SH-SY5Y (cell line): ENCODE results near the gene RUNDC1.

Source experiments
- GATA2 ChIP-seq: IDR thresholded peaks from 2 replicates; pipeline ENCODE4 v1.6.1; 2011; ENCODE audit warnings: mild to moderate bottlenecking, low read depth, low read length
- GATA3 ChIP-seq: IDR thresholded peaks from 2 replicates; pipeline ENCODE4 v1.6.1; 2011; ENCODE audit warnings: low read depth, mild to moderate bottlenecking, low read length, moderate library complexity

RUNDC1 gene

GRCh38 chr17:42980766-42981397, 517 bp downstream of the RUNDC1 start:
- no peak for TF ChIP-seq GATA2
- TF ChIP-seq GATA3, result no peak

- TF ChIP-seq GATA2, result no peak
- no peak for TF ChIP-seq GATA3
Measured at GRCh38 chr17:42982266-42982665, 1.9 kb downstream of the RUNDC1 start.

GRCh38 chr17:42985225-42985624, 4.9 kb downstream of the RUNDC1 start:
- TF ChIP-seq GATA3 (no peak), GATA2 (no peak)

- TF ChIP-seq GATA2, result no peak
- TF ChIP-seq GATA3, result no peak
Measured at GRCh38 chr17:42989141-42989540, 8.8 kb downstream of the RUNDC1 start.

GRCh38 chr17:42989726-42990652, 9.6 kb downstream of the RUNDC1 start:
- no peak for TF ChIP-seq GATA2
- no peak for TF ChIP-seq GATA3

- TF ChIP-seq GATA2 (no peak), GATA3 (no peak)
Measured at GRCh38 chr17:42991471-42991870, 11.1 kb downstream of the RUNDC1 start.

- TF ChIP-seq GATA3 (no peak), GATA2 (no peak)
Measured at GRCh38 chr17:42992872-42993271, 12.5 kb downstream of the RUNDC1 start.

GRCh38 chr17:42997390-42997983, 17.1 kb downstream of the RUNDC1 start:
- TF ChIP-seq GATA3 (no peak), GATA2 (no peak)

GRCh38 chr17:42997984-42998938, 17.9 kb downstream of the RUNDC1 start, which contains the start of gene RPL27:
Gene RPL27 (plus strand): TSS chr17:42998419. CDS start chr17:42998751, 332 bp downstream.
- TF ChIP-seq GATA3 (no peak), GATA2 (peak; percentile 8; the same call in 1 of the 2 replicates)

GRCh38 chr17:42999003-42999525, 18.7 kb downstream of the RUNDC1 start:
- TF ChIP-seq GATA2, result no peak
- TF ChIP-seq GATA3, result no peak

GRCh38 chr17:43003542-43004172, 23.3 kb downstream of the RUNDC1 start:
- TF ChIP-seq GATA3 (no peak), GATA2 (no peak)

GRCh38 chr17:43006639-43007551, 26.5 kb downstream of the RUNDC1 start, which contains the start of gene IFI35:
Gene IFI35 (plus strand): TSS chr17:43006784. CDS start chr17:43006948, 164 bp downstream.
- TF ChIP-seq GATA3 (no peak), GATA2 (no peak)
